ENCODE results near the gene FSD2. TPM values are rescaled to one million over a fixed set of nuclear protein-coding genes. Genes with fewer than 3 reads are reported as not detected.

FSD2 gene
- total RNA-seq, 2 donors from 2014 or later = not detected

DNA sequence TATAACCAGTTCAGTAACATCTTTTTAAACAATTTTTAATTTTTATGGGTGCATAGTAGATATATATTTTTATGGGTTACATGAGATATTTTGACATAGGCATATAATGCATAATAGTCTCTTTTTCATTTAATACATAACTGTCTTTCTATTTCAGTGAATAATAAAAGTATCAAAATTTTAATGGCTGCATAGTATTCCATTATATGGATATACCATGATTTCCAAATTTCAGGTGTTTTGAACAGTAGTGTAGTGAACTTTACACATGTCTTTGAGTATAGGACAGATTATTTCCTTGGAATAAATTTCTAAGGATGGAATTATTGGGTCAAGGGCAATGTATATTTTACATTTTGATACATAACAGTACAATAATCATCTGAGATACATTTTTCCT lies 14.3 kb upstream of the FSD2 start:
- Histone ChIP-seq H3K4me3 (ENCODE audit: low read length) (no peak overlapping the region), H3K4me1 (ENCODE audit: control insufficient read depth, insufficient read depth, low read length) (no peaks in the 10 kb centered on the region), H3K27me3 (ENCODE audit: control insufficient read depth, insufficient read depth, low read length, poor library complexity, severe bottlenecking) (no peaks in the 10 kb centered on the region), H3K9ac (ENCODE audit: extremely low read depth, low read length, poor library complexity, severe bottlenecking) (no peak overlapping the region), H3K9me3 (ENCODE audit: control insufficient read depth, low read length) (peaks cover 13% of the 10 kb centered on the region), H3K36me3 (ENCODE audit: control insufficient read depth, insufficient read depth, low read length) (peaks cover 73% of the 10 kb centered on the region), H3K27ac (ENCODE audit: low read depth, low read length) (no peak overlapping the region)
- Mint-ChIP-seq H3K9me3 (peaks cover 11% of the 10 kb centered on the region), H3K36me3 (ENCODE audit: low read depth) (peaks cover 55% of the 10 kb centered on the region), H3K4me3 (no peak overlapping the region), H3K27me3 (ENCODE audit: insufficient read depth) (no peaks in the 10 kb centered on the region), H3K4me1 (no peaks in the 10 kb centered on the region), H3K27ac (no peak overlapping the region)
- DNase-seq = no peak
- TF ChIP-seq, protein P1, sequence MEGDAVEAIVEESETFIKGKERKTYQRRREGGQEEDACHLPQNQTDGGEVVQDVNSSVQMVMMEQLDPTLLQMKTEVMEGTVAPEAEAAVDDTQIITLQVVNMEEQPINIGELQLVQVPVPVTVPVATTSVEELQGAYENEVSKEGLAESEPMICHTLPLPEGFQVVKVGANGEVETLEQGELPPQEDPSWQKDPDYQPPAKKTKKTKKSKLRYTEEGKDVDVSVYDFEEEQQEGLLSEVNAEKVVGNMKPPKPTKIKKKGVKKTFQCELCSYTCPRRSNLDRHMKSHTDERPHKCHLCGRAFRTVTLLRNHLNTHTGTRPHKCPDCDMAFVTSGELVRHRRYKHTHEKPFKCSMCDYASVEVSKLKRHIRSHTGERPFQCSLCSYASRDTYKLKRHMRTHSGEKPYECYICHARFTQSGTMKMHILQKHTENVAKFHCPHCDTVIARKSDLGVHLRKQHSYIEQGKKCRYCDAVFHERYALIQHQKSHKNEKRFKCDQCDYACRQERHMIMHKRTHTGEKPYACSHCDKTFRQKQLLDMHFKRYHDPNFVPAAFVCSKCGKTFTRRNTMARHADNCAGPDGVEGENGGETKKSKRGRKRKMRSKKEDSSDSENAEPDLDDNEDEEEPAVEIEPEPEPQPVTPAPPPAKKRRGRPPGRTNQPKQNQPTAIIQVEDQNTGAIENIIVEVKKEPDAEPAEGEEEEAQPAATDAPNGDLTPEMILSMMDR (conservative IDR thresholded peaks at IDR 0.05) = no peak

DNA sequence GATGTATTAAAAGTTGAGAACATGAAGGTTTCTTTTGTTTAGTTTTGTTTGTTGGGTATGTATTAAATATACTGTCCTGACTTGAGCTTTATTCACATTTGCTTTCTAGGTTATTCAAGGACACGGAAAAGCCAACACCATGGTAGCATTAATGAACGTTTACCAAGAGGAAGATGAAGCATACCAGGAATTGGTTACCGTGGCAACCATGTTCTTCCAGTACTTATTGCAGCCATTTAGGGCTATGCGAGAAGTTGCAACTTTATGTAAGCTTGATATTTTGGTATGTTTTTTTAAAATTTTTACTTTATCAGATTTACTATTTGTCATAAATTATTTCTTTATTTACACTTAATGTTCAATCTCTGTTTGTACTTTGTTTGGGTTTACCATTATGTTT lies 7.1 kb upstream of the FSD2 start:
- no peaks in the 10 kb centered on the region for H3K4me1 ChIP-seq (ENCODE audit: control insufficient read depth, insufficient read depth, low read length)
- no peaks in the 10 kb centered on the region for H3K27me3 Mint-ChIP-seq (ENCODE audit: insufficient read depth)
- no peak overlapping the region for H3K27ac Mint-ChIP-seq
- no peaks in the 10 kb centered on the region for H3K27me3 ChIP-seq (ENCODE audit: control insufficient read depth, insufficient read depth, low read length, poor library complexity, severe bottlenecking)
- H3K9me3 ChIP-seq (ENCODE audit: control insufficient read depth, low read length) = no peaks in the 10 kb centered on the region
- no peak overlapping the region for H3K4me3 ChIP-seq (ENCODE audit: low read length)
- H3K27ac ChIP-seq (ENCODE audit: low read depth, low read length) = no peak overlapping the region
- no peak for DNase-seq
- no peak overlapping the region for H3K9ac ChIP-seq (ENCODE audit: extremely low read depth, low read length, poor library complexity, severe bottlenecking)
- peaks cover 13% of the 10 kb centered on the region for H3K4me1 Mint-ChIP-seq
- no peak overlapping the region for H3K4me3 Mint-ChIP-seq
- no peaks in the 10 kb centered on the region for H3K9me3 Mint-ChIP-seq
- TF ChIP-seq, protein P1 (conservative IDR thresholded peaks at IDR 0.05) = no peak
- WGBS, 2 experiments (ENCODE audit: insufficient coverage in 1 of 2, insufficient read length in 1 of 2) = 92 to 97% methylated on average over 3 to 4 of the region's 4 CpGs
- H3K36me3 Mint-ChIP-seq (ENCODE audit: low read depth) = peaks cover 32% of the 10 kb centered on the region
- H3K36me3 ChIP-seq (ENCODE audit: control insufficient read depth, insufficient read depth, low read length) = peaks cover 40% of the 10 kb centered on the region

DNA sequence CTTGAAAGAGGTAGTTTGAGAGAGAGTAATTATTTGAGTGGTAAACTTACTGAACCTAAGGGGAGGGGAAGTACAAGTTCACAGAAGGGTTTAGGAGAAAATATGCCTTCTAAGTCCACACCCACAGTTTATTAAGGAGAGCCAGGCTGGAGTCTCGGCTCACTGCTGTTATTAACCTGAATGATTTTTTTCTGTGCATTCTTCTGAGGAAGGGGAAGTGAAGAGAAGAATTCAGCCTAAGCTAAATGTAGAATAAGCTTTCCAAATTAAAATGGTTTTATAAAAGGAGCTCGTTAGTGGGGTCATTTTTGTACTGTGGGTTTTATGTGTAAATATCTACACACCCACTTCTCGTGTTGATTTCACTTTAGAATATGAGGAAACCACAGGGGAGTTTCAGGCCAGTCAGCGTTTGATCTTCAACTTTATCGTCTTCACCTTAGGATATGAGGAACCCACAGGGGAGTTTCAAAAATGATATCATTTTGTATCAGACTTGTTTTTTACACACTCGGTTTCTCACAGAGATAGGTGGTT lies 5.1 kb upstream of the FSD2 start:
- peaks cover 6% of the 10 kb centered on the region for H3K27me3 ChIP-seq (ENCODE audit: control insufficient read depth, insufficient read depth, low read length, poor library complexity, severe bottlenecking)
- H3K9ac ChIP-seq (ENCODE audit: extremely low read depth, low read length, poor library complexity, severe bottlenecking) = peak overlapping the region; percentile 77
- H3K4me1 ChIP-seq (ENCODE audit: control insufficient read depth, insufficient read depth, low read length) = no peaks in the 10 kb centered on the region
- DNase-seq = no peak
- peaks cover 24% of the 10 kb centered on the region for H3K36me3 ChIP-seq (ENCODE audit: control insufficient read depth, insufficient read depth, low read length)
- H3K27me3 Mint-ChIP-seq (ENCODE audit: insufficient read depth) = no peaks in the 10 kb centered on the region
- H3K36me3 Mint-ChIP-seq (ENCODE audit: low read depth) = peaks cover 20% of the 10 kb centered on the region
- H3K4me3 ChIP-seq (ENCODE audit: low read length) = peak overlapping the region; percentile 88
- TF ChIP-seq, protein P1 (conservative IDR thresholded peaks at IDR 0.05) = no peak
- peak overlapping the region; percentile 74 for H3K4me3 Mint-ChIP-seq
- H3K27ac Mint-ChIP-seq = peak overlapping the region; percentile 62
- no peaks in the 10 kb centered on the region for H3K9me3 Mint-ChIP-seq
- H3K27ac ChIP-seq (ENCODE audit: low read depth, low read length) = no peak overlapping the region
- 44 to 64% methylated on average over 2 to 5 of the region's 6 CpGs for WGBS, 2 experiments (ENCODE audit: insufficient coverage in 1 of 2, insufficient read length in 1 of 2)
- peaks cover 13% of the 10 kb centered on the region for H3K4me1 Mint-ChIP-seq
- no peaks in the 10 kb centered on the region for H3K9me3 ChIP-seq (ENCODE audit: control insufficient read depth, low read length)

Measured in endodermal cell (in vitro differentiated cells).